GM20000 (cell line): ENCODE measurements around the gene CD99L2.

Source experiments
- DNase-seq: peaks from one replicate; pipeline ENCODE4 v3.0.0; 2012; ENCODE audit warnings: low spot score
- CTCF ChIP-seq: IDR thresholded peaks from 2 replicates; pipeline ENCODE4 v1.5.1; 2012; ENCODE audit warnings: mild to moderate bottlenecking, control low read depth; ENCODE audit errors: extremely low read depth, missing control alignments

CD99L2 gene

GRCh38 chrX:150934453-150934852 lies 36.0 kb upstream of the CD99L2 start:
- DNase-seq: no peak
- no peak for TF ChIP-seq CTCF

- TF ChIP-seq CTCF: no peak
- DNase-seq: no peak
These were observed 35.5 kb upstream of the CD99L2 start for GRCh38 chrX:150933945-150934350.

- no peak for DNase-seq
- no peak for TF ChIP-seq CTCF
These were observed 30.6 kb upstream of the CD99L2 start for GRCh38 chrX:150929058-150929457.

GRCh38 chrX:150926791-150927190 lies 28.3 kb upstream of the CD99L2 start:
- TF ChIP-seq CTCF: no peak

GRCh38 chrX:150926304-150926703 lies 27.8 kb upstream of the CD99L2 start:
- no peak for TF ChIP-seq CTCF
- no peak for DNase-seq

More at GRCh38 chrX:150926791-150927190, 28.3 kb upstream of the CD99L2 start:
- DNase-seq: no peak

- no peak for DNase-seq
- no peak for TF ChIP-seq CTCF
These were observed 20.9 kb upstream of the CD99L2 start for GRCh38 chrX:150919401-150919800.

- no peak for DNase-seq
- no peak for TF ChIP-seq CTCF
These were observed 15.0 kb upstream of the CD99L2 start for GRCh38 chrX:150913511-150913910.
